C4-2B (cell line): ENCODE measurements around the gene PIK3R5.

Source experiments
- H3K27ac ChIP-seq: fragments of 450-650 bp; 2 replicates; pipeline ENCODE4 v1.5.1; 2017
- CTCF ChIP-seq: fragments of 450-650 bp; conservative IDR thresholded peaks from 2 replicates; pipeline ENCODE4 v1.5.1; 2017; ENCODE audit warnings: mild to moderate bottlenecking
- ZFX ChIP-seq: fragments of 450-650 bp; IDR thresholded peaks from 2 replicates; pipeline ENCODE4 v1.6.1; 2017

Gene PIK3R5

GRCh38 chr17:8912084-8912981, 53.2 kb downstream of the PIK3R5 start:
- TF ChIP-seq CTCF (no peak), ZFX (no peak)
- H3K27ac ChIP-seq: no peak overlapping the region

GRCh38 chr17:8910969-8911604, 54.4 kb downstream of the PIK3R5 start:
- no peak overlapping the region for H3K27ac ChIP-seq
- TF ChIP-seq CTCF (no peak), ZFX (no peak)

GRCh38 chr17:8909586-8910270, 55.8 kb downstream of the PIK3R5 start:
- TF ChIP-seq ZFX (no peak), CTCF (no peak)
- H3K27ac ChIP-seq: no peak overlapping the region

- H3K27ac ChIP-seq: no peak overlapping the region
- no peak for TF ChIP-seq ZFX
- no peak for TF ChIP-seq CTCF
These were observed 60.2 kb downstream of the PIK3R5 start for GRCh38 chr17:8905331-8905730.

GRCh38 chr17:8904686-8905085, 60.8 kb downstream of the PIK3R5 start:
- TF ChIP-seq CTCF: no peak
- no peak for TF ChIP-seq ZFX
- no peak overlapping the region for H3K27ac ChIP-seq

GRCh38 chr17:8904201-8904600, 61.3 kb downstream of the PIK3R5 start:
- no peak overlapping the region for H3K27ac ChIP-seq
- no peak for TF ChIP-seq CTCF
- no peak for TF ChIP-seq ZFX
